ENCODE results near the gene PCDH15.

DNA sequence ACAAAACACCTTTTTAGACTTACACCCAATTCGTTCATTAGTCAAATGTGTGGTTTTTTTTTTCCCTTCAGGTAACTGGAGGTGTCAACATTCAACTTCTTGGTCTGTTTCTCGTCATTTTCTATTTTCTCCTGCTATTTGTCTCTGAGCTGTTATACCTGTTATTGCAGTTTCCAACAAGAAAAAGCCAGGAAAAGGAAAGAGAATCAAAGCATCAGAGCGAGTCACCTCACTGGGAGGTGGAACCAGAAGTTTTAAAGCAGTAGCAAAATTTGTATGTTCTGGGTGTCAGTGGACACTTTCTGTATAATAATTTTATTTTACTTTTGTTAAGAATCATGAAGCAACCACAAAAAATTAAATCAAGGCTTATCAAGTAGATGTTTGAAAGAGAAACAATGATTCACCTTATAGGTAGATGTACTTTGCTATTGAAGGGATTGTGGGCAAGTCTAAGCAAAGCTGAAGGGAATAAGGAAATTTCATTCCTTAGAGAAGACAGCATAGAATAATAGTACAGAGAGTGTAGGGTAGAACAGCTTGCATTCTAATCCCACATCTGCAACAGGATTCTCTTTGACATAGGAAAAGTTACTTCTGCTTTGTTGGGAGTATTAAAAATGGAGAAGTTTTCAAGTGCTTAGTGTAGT is 675.8 kb downstream of the PCDH15 start:
- TF ChIP-seq YY1 (IDR thresholded peaks at IDR 0.05; ENCODE audit: insufficient read depth, insufficient read length) (no peak), ZNF274 (IDR thresholded peaks at IDR 0.05; ENCODE audit: low read depth, low read length) (no peak)

All from NT2/D1 (cell line).